Bronchial epithelial cell (primary cell): ENCODE results near the gene IL33. TPM values are rescaled to one million over a fixed set of nuclear protein-coding genes. Genes with fewer than 3 reads are reported as not detected.

Experiments
- DNase-seq: peaks from one replicate; pipeline ENCODE4 v3.0.0-alpha.2; 2010; ENCODE audit warnings: low read depth
- FAIRE-seq: peaks from 2 replicates; lab custom pipeline; 2011; peaks lifted over from hg19 to GRCh38; lab: Jason Lieb, UNC
- H3K27me3 ChIP-seq: 2 replicates; pipeline ENCODE4 v1.5.1; 2011; ENCODE audit warnings: low read length; ENCODE audit not compliant: control insufficient read depth, insufficient read depth
- H3K36me3 ChIP-seq: 2 replicates; pipeline ENCODE4 v1.5.1; 2011; ENCODE audit warnings: low read length; ENCODE audit not compliant: control insufficient read depth, insufficient read depth
- H3K4me3 ChIP-seq: 2 replicates; pipeline ENCODE4 v1.5.1; 2011; ENCODE audit warnings: mild to moderate bottlenecking, low read depth, low read length, control low read depth
- CTCF ChIP-seq: IDR thresholded peaks from 2 replicates; pipeline ENCODE4 v1.5.1; 2011; ENCODE audit warnings: mild to moderate bottlenecking, moderate library complexity, low read length, control low read depth, inconsistent platforms; ENCODE audit not compliant: insufficient read depth, severe bottlenecking
- total RNA-seq: library from RNA; depleted of rRNA; stranded (reverse); fragments of >200 nt; gene quantifications from 2 replicates; pipeline ENCODE4 v1.2.1, GENCODE V29; 2014

Gene IL33
- total RNA-seq, 1 donor from 2014 or later = 2.4 TPM

GRCh38 chr9:6209966-6210365, 5.6 kb upstream of the IL33 start:
- Histone ChIP-seq H3K36me3 (no peaks in the 10 kb centered on the region), H3K4me3 (no peak overlapping the region), H3K27me3 (no peaks in the 10 kb centered on the region)
- DNase-seq = no peak
- no peak for TF ChIP-seq CTCF
- peak; percentile 32 for FAIRE-seq

- TF ChIP-seq CTCF = no peak
- FAIRE-seq = no peak
- no peaks in the 10 kb centered on the region for H3K27me3 ChIP-seq
- peak; percentile 65 for DNase-seq
- no peak overlapping the region for H3K4me3 ChIP-seq
- no peaks in the 10 kb centered on the region for H3K36me3 ChIP-seq
Observed at GRCh38 chr9:6212722-6213375, 2.8 kb upstream of the IL33 start.

- peak; percentile 83 for DNase-seq
- Histone ChIP-seq H3K4me3 (no peak overlapping the region), H3K27me3 (no peaks in the 10 kb centered on the region), H3K36me3 (no peaks in the 10 kb centered on the region)
- no peak for FAIRE-seq
- TF ChIP-seq CTCF = no peak
Observed at GRCh38 chr9:6214434-6214833, 1.2 kb upstream of the IL33 start.

GRCh38 chr9:6214903-6215302, 704 bp upstream of the IL33 start:
- no peak for DNase-seq
- no peaks in the 10 kb centered on the region for H3K27me3 ChIP-seq
- no peak for FAIRE-seq
- no peak for TF ChIP-seq CTCF
- no peak overlapping the region for H3K4me3 ChIP-seq
- H3K36me3 ChIP-seq = no peaks in the 10 kb centered on the region

GRCh38 chr9:6216002-6216401, 395 bp downstream of the IL33 start:
- Histone ChIP-seq H3K36me3 (no peaks in the 10 kb centered on the region), H3K27me3 (no peaks in the 10 kb centered on the region), H3K4me3 (no peak overlapping the region)
- no peak for FAIRE-seq
- no peak for DNase-seq
- TF ChIP-seq CTCF = no peak

GRCh38 chr9:6216951-6217350, 1.3 kb downstream of the IL33 start:
- FAIRE-seq (no peak), DNase-seq (no peak)
- Histone ChIP-seq H3K27me3 (no peaks in the 10 kb centered on the region), H3K36me3 (no peaks in the 10 kb centered on the region), H3K4me3 (no peak overlapping the region)
- no peak for TF ChIP-seq CTCF
